GM12801 (cell line): ENCODE data around the gene ITGB3.

ENCODE experiments used
- TF ChIP-seq, protein P1 (sequence below): IDR thresholded peaks from one replicate; pipeline ENCODE4 v1.5.1; 2011; ENCODE audit warnings: control low read depth; ENCODE audit not compliant: insufficient read length; ENCODE audit errors: extremely low read depth

Gene ITGB3

DNA sequence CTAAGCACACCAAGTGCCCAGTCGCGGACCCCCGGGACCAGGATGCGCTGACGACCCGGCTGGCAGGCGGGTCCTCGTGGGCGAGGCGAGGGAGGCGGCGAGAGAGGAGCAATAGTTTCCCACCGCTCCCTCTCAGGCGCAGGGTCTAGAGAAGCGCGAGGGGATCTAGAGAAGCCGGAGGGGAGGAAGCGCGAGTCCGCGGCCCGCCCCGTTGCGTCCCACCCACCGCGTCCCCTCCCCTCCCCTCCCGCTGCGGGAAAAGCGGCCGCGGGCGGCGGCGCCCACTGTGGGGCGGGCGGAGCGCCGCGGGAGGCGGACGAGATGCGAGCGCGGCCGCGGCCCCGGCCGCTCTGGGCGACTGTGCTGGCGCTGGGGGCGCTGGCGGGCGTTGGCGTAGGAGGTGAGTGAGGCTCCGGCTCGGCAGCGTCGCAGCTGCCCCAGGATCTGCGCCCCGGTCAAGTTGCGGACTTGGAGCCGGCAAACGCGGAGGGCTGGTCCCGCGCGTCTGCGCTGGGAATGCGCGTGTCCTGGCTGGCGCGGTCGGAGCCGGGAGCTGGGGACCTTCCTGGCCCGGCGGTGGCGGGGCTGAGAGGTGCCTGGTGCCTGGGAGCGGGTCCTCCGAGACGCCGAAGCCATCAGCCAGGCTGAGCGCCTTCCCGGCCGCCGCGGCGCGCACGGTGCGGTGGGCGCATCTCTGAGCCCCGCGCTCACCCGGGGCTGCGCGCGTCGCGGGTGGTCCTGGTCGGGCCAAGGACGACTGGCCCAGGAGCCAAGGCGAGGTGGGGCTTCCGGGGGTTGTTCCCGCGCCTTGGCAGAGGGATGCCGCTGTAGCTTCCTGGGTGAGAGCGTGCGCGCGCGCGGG lies at the start of gene ITGB3:
Gene ITGB3, plus strand, starts transcription at position 287 of the 862 bp plus-strand sequence. Its CDS starts 35 bp downstream, at position 322.
- TF ChIP-seq, protein P1, sequence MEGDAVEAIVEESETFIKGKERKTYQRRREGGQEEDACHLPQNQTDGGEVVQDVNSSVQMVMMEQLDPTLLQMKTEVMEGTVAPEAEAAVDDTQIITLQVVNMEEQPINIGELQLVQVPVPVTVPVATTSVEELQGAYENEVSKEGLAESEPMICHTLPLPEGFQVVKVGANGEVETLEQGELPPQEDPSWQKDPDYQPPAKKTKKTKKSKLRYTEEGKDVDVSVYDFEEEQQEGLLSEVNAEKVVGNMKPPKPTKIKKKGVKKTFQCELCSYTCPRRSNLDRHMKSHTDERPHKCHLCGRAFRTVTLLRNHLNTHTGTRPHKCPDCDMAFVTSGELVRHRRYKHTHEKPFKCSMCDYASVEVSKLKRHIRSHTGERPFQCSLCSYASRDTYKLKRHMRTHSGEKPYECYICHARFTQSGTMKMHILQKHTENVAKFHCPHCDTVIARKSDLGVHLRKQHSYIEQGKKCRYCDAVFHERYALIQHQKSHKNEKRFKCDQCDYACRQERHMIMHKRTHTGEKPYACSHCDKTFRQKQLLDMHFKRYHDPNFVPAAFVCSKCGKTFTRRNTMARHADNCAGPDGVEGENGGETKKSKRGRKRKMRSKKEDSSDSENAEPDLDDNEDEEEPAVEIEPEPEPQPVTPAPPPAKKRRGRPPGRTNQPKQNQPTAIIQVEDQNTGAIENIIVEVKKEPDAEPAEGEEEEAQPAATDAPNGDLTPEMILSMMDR: no peak

DNA sequence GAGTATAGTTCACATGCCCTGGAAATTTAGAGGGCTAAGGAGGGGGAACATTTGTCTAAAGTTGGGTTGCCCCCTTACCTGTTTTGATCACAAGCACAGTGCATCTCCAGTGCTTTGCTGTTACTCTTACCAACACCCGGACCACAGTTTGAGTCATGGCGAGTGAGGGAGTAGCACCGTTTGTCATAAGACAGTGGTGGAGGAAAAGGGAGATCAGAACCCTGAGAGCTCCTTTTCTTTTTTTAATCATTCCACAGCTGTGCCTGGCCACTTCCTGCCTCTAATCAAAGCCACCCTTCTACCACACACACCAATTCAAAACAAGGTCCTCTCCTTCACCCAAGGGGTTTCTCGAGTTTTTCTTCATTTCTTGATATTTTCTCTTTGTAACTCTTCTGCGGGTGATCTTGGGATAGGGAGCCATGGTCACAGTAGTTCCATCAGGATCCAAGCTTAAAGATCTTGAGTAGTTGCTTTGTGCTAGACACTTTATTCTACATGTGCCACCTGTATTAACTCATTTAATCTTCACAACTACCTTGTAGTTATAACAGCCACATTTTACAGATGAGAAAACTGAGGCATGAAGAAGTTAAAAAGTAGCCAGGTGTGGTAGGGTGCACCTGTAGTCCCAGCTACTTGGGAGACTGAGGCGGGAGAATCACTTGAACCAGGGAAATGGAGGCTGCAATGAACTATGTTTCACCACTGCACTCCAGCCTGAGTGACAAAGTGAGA lies 49.5 kb upstream of the ITGB3 start:
- TF ChIP-seq, protein P1: no peak

DNA sequence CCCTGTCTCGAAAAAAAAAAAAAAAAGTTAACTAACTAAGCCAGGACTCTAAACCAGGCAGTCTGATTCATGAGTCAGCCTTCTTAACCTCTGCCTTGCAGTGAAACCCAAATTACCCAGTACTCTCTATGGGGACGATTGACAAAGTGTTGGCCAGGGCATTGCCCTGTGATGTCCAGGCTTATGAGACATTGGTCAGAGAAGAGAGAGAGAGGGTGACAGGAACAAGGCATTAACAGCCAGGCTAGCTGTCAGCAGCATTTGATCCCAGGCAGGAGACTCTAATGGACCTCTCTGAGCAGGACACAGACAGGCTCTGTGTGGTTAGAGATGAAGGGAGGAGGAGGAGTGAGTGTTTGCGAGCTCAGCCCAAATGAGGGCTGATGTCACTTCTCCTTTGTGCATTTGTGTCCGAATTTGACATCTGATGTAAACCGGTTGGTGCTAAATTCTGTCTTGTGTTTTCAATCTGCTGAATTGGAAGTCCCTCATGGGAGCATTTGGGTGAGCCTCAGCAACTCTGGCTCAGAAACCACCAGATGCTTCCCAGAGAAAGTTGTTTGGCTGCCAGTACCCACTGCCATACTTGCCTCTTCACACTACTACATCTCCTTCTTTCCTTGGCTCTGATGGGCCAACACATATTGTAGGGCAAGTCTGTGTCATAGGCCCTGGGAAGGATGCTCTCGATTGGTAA lies 48.8 kb upstream of the ITGB3 start:
- TF ChIP-seq, protein P1: no peak

DNA sequence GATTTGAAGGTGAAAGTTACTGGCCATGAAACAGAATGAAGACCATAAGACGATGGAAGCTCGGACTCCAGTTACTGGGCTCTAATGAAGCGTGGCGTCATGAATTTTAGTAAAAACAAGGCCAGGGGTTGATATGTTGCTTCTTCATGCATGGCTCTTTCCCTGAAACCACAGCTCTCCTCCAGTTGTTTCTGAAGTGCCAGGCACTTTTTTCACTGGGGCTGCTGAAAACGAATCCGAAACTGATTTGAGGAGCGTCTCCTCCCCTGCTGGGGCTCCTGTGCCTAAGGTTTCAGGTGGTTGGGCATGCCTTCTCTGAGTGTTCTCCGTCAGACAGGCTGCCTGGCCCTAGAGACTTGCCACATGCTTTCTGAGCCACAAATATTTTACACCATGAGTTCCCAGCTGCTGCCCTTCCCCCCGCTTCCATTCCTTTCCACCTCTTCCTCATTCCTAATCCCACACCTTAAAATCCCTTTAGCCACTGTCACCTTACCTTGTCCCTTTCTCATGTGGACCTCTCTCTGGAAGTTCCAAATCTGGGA lies 48.1 kb upstream of the ITGB3 start:
- TF ChIP-seq, protein P1: no peak

DNA sequence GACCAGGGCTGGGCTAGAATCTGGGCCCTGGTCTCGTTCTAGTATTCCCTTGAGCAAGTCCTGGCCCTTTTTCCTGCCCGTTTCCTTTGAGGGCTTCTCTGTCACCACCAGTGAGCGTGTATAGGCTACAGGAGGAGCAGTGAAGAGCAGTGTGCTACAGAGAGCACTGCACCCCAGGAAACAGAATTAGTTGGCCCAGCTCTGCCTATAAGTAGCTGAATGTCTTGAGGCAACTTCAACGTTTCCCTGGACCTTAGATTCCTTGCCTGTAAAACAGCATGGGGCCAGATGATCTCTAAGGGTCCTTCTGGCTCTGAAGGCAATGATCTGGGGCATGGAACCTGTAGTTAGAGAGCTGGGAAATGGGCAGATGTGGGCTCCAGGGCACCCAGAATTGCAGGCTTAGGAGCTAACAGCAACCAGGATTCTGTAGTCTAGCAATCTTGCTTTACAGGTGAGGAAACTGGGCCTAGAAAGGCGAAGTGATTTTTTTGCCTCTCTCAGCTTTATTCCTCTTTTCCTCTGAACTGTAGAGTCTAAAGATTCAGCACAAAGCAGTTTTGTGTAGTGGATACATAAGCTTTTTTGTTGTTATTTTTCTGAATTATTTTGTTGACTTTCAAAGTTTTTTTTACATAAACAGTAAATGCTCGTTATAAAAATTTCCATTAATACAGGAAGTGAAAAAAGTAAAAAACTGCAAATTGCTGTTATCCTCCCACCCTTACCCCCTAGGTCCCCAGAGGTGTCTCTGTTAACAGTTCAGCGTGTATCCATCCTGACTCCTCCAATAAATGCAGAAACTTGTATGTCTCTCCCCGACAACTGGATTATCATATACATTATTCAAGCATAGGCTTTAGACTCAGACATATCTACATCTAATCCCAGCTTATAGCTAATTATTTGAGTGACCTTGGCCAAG lies 46.2 kb upstream of the ITGB3 start:
- TF ChIP-seq, protein P1: no peak

DNA sequence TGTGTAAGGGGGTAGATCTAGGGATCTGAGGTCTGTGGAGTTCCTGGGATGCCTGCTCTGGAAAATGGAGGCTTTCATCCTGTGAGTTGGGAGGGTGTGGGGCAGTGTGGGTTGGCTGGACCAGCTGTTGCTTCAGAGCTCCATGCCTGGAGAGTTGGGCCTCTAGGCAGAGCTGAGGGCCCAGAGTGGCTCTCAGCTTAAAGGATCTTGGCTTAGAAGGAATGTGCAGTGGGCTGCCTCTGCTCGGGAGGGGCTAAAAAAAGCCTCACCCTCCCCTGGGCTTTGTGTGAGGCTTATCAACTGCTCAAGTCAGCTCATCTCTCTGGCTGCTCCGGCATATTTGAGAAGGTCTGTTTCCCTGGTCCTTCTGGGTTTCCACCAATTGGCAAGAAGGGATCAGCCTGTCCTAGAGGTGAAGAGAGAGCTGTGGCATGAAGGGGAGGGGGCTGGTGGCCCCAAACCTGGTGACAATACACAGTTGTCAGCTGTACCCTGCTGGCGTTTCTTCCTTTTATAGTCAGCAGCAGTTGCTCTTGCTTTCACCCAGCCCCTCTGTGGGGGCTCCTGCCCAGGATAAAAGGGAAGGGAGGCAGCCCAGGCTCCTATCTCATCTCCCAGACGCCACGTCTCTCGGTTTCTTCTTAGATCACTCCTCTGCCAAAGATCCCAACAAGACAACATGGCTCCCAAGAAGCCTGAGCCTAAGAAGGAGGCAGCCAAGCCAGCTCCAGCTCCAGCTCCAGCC lies 44.7 kb upstream of the ITGB3 start, which contains the start of gene MYL4:
Gene MYL4, plus strand, starts transcription at position 605 of the 745 bp plus-strand sequence. Its CDS starts 75 bp downstream, at position 680.
- TF ChIP-seq, protein P1: no peak
